ENCODE measurements around the gene TRAPPC8.

Gene TRAPPC8

DNA sequence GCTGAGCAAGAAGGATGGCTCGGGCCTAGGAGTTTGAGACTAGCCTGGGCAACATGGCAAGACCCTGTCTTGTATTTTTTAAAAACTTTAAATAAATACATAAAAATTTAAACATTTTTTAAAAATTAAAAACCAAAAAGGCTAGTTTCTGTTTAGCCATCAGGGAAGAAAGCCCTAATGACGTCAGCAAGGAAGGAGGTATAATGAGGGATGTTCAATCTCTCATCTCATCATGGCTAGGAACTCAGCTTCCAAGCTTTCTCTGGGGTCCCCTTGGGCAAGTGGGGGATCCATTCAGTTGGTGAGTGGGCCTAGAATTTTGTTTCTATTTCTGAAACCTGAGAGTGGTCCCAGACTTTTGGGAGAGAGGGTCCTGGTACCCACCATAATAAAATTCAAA, 147.2 kb downstream of the TRAPPC8 start:
- DNase-seq (ENCODE audit: low read depth in 2 of 2), result no peak

DNA sequence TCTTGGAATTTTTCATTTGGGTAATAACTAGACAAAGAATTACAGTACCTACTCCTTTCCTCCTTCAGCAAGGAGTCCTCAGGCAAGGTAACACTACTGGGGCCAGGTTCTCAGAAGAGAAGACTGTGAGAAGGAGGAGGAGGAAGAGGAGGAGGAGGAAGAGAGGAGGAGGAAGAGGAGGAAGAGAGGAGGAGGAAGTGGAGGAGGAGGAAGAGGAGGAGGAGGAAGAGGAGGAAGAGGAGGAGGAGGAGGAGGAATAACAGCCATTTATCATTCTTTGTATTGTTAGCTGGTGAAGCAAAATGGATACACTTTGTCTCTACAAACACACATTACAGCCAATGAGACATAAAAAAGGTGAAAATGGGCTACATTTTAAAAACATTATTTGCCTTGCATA, 149.4 kb downstream of the TRAPPC8 start:
- no peak for DNase-seq (ENCODE audit: low read depth in 2 of 2)

- DNase-seq (ENCODE audit: low read depth in 2 of 2), result no peak
Measured at GRCh38 chr18:31792580-31792911, 150.4 kb downstream of the TRAPPC8 start.

- DNase-seq (ENCODE audit: low read depth in 2 of 2), result no peak
Measured at GRCh38 chr18:31791817-31792579, 150.9 kb downstream of the TRAPPC8 start.

- no peak for DNase-seq (ENCODE audit: low read depth in 2 of 2)
Measured at GRCh38 chr18:31789409-31789808, 153.5 kb downstream of the TRAPPC8 start.

- DNase-seq (ENCODE audit: low read depth in 2 of 2), result no peak
Measured at GRCh38 chr18:31783059-31783458, 159.9 kb downstream of the TRAPPC8 start.
